Breast epithelium (tissue), 4 donors: ENCODE measurements around the gene IQCH. TPM values are rescaled to one million over a fixed set of nuclear protein-coding genes. Genes with fewer than 3 reads are reported as not detected.

Experiments
- DNase-seq, 2 donors: peaks; one replicate each; pipeline ENCODE4 v3.0.0-alpha.2; 2019; ENCODE audit warnings: low spot score in 2 of 2
- H3K27ac ChIP-seq, 2 donors: fragments of 200-600 bp; sonication (generic) in 1 of 2; one replicate each; pipeline ENCODE4 v1.5.1; 2016 to 2019; ENCODE audit warnings: mild to moderate bottlenecking in 1 of 2
- H3K27me3 ChIP-seq, 2 donors: fragments of 200-600 bp; sonication (generic) in 1 of 2; one replicate each; pipeline versions ENCODE4 v1.5.1 to v1.6.0; 2017 to 2019; ENCODE audit warnings: control low read depth in 1 of 2, mild to moderate bottlenecking in 1 of 2
- H3K36me3 ChIP-seq: fragments of 200-600 bp; one replicate; pipeline ENCODE4 v1.5.1; 2019
- H3K4me1 ChIP-seq, 2 donors: fragments of 200-600 bp; sonication (generic); one replicate each; pipeline ENCODE4 v1.5.1; 2016 to 2019; ENCODE audit warnings: control low read depth in 1 of 2
- H3K4me3 ChIP-seq, 3 donors: fragments of 200-600 bp; sonication (generic); 1 replicate in 2 of 3; 2 replicates in 1 of 3; pipeline ENCODE4 v1.5.1; 2016 to 2019; ENCODE audit warnings: mild to moderate bottlenecking in 3 of 3, moderate library complexity in 2 of 3
- H3K9me3 ChIP-seq, 2 donors: fragments of 200-600 bp; sonication (generic) in 1 of 2; one replicate each; pipeline ENCODE4 v1.5.1; 2016 to 2019; ENCODE audit warnings: control low read depth in 1 of 2
- POLR2A ChIP-seq: fragments of 450-650 bp; IDR thresholded peaks from one replicate; pipeline ENCODE4 v1.6.1; 2016; ENCODE audit warnings: antibody characterized with exemption, mild to moderate bottlenecking, moderate library complexity
- POLR2AphosphoS5 ChIP-seq, 3 donors: sonication (generic); formaldehyde crosslinking; IDR thresholded peaks; one replicate each; pipeline ENCODE4 v1.6.1; 2017; ENCODE audit warnings: antibody characterized with exemption in 3 of 3
- intact Hi-C: fragments of 100-400 bp; cut with DNase I; formaldehyde crosslinking; loops from one replicate; pipeline ENCODE4 v1.15.1; 2023; ENCODE audit warnings: low total_unique reads
- total RNA-seq, 3 donors: library from RNA; depleted of rRNA; stranded (reverse); fragments of >200 nt; gene quantifications; one replicate each; pipeline ENCODE4 v1.1.0, GENCODE V29; 2016
- TF ChIP-seq, protein P1 (sequence below), 3 donors: fragments of 450-650 bp; IDR thresholded peaks; one replicate each; pipeline ENCODE4 v1.5.1; 2016 to 2017; ENCODE audit warnings: antibody characterized with exemption in 3 of 3, mild to moderate bottlenecking in 3 of 3, moderate library complexity in 3 of 3

Gene IQCH
- total RNA-seq, 3 donors from 2014 or later: 0.64 to 11.9 (median 6.6) TPM

DNA sequence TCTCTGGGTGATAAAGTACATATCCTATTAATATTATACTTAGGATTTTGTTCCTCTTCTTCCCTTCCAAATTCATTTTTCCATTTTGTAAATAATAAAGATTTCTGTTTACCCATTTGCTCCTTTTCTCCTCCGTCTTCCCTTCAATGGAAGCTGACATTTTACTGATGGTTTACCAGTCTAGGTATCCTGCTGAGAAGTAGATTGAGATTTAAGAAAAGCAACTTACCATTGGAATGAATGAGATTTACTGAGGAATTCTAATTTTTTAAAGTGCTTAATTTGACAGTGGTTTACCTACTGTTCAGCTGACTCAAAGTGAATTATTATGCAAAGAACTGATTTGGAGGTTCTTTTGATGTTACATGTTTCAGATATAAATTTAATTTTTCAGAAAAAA lies 268.7 kb downstream of the IQCH start:
- peaks cover 0 to 10% of the 10 kb centered on the region in 2 donors for H3K4me1 ChIP-seq
- no peaks in the 10 kb centered on the region for H3K9me3 ChIP-seq
- no peaks in the 10 kb centered on the region for H3K27me3 ChIP-seq
- no peaks in the 10 kb centered on the region for H3K36me3 ChIP-seq
- TF ChIP-seq, protein P1, sequence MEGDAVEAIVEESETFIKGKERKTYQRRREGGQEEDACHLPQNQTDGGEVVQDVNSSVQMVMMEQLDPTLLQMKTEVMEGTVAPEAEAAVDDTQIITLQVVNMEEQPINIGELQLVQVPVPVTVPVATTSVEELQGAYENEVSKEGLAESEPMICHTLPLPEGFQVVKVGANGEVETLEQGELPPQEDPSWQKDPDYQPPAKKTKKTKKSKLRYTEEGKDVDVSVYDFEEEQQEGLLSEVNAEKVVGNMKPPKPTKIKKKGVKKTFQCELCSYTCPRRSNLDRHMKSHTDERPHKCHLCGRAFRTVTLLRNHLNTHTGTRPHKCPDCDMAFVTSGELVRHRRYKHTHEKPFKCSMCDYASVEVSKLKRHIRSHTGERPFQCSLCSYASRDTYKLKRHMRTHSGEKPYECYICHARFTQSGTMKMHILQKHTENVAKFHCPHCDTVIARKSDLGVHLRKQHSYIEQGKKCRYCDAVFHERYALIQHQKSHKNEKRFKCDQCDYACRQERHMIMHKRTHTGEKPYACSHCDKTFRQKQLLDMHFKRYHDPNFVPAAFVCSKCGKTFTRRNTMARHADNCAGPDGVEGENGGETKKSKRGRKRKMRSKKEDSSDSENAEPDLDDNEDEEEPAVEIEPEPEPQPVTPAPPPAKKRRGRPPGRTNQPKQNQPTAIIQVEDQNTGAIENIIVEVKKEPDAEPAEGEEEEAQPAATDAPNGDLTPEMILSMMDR (IDR thresholded peaks at IDR 0.05): no peak
- TF ChIP-seq POLR2AphosphoS5 (IDR thresholded peaks at IDR 0.05) (no peak), POLR2A (no peak)
- intact Hi-C loops: loop anchor here (10.0 kb wide), 1 partner anchor 311 kb away; no protein-coding TSS in a partner anchor
- H3K4me3 ChIP-seq: peak overlapping the region; percentile 77 to 97 (median 86)
- peak overlapping the region in 1 of 2 donors; percentile 95 for H3K27ac ChIP-seq
- DNase-seq: no peak

DNA sequence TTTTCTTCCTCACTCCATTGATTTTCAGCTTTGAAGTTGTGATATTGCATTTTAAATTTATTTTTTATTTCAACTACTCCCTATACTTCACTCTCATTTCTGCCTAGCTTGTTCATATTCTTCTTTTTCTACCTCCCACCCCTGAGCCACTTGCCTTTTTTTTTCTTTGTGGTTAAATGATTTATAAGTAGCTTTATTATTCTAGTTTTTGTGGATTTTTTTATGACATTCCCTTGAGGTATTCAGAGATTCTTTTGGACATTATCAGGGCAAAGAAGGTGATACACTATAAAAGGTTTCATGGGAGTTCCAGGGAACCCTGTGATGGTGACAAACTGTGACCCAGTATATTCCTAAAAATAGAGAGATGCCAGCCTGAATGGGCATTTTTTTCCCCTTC lies 269.6 kb downstream of the IQCH start:
- intact Hi-C loops: loop anchor here (10.0 kb wide), 1 partner anchor 311 kb away; no protein-coding TSS in a partner anchor

DNA sequence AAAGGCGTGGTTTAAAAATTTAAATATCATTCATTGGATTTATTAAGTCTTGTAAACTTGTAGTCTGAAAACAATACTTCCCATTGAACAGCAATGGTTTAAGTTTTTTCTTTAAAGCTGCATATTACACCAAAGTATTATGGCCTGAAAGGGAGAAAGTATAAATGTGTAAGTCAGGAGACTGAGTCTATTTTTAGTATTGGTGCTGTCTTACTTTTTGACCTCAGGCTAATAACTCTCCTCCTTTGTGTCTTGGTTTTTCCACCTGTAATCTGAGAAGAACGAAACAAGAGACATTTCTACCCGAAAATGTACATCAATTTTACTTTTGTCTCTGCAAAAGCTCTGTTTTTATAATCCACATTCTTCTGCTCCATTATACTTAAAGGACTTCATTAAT lies 273.9 kb downstream of the IQCH start:
- Histone ChIP-seq H3K36me3 (no peaks in the 10 kb centered on the region), H3K27ac (no peak overlapping the region), H3K27me3 (no peaks in the 10 kb centered on the region), H3K9me3 (no peaks in the 10 kb centered on the region), H3K4me1 (no peaks in the 10 kb centered on the region), H3K4me3 (no peak overlapping the region)
- intact Hi-C loops: loop anchor here (10.0 kb wide), 1 partner anchor 306 kb away; no protein-coding TSS in a partner anchor
- DNase-seq: no peak
- no peak for TF ChIP-seq POLR2AphosphoS5 (IDR thresholded peaks at IDR 0.05)
- TF ChIP-seq, protein P1 (IDR thresholded peaks at IDR 0.05): no peak
- TF ChIP-seq POLR2A: no peak

More for the DNA sequence above, 269.6 kb downstream of the IQCH start:
- Histone ChIP-seq H3K9me3 (no peaks in the 10 kb centered on the region), H3K27ac (no peak overlapping the region), H3K36me3 (no peaks in the 10 kb centered on the region), H3K4me1 (peaks cover 0 to 10% of the 10 kb centered on the region in 2 donors), H3K4me3 (no peak overlapping the region), H3K27me3 (no peaks in the 10 kb centered on the region)
- TF ChIP-seq POLR2A (no peak), POLR2AphosphoS5 (IDR thresholded peaks at IDR 0.05) (no peak)
- TF ChIP-seq, protein P1 (IDR thresholded peaks at IDR 0.05): no peak
- no peak for DNase-seq

DNA sequence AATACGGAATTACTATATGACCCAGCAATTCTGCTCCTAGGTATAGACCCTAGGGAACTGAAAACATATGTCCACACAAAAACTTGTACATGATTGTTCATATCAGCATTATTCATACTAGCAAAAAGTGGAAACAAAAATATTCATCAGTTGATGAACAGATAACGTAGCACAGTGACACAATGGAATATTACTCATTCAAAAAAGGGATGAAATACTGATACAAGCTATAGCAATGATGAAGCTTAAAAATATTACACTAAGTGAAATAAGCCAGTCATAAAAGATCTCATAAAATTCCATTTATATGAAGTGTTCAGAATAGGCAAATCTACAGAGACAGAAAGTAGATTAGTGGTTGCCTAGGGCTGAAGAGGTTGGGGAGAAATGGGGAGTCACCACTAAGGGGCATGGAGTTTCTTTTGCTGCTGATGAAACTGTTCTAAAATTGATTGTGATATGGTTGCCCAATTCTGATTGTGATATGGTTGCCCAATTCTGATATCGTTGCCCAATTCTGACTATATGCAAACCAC lies 276.9 kb downstream of the IQCH start:
- intact Hi-C loops: no loop called here
- H3K4me3 ChIP-seq: no peak overlapping the region
- no peaks in the 10 kb centered on the region for H3K4me1 ChIP-seq
- no peaks in the 10 kb centered on the region for H3K36me3 ChIP-seq
- no peak for DNase-seq
- H3K27ac ChIP-seq: no peak overlapping the region
- H3K9me3 ChIP-seq: no peaks in the 10 kb centered on the region
- TF ChIP-seq POLR2AphosphoS5 (IDR thresholded peaks at IDR 0.05) (no peak), POLR2A (no peak)
- TF ChIP-seq, protein P1 (IDR thresholded peaks at IDR 0.05): no peak
- H3K27me3 ChIP-seq: no peaks in the 10 kb centered on the region

DNA sequence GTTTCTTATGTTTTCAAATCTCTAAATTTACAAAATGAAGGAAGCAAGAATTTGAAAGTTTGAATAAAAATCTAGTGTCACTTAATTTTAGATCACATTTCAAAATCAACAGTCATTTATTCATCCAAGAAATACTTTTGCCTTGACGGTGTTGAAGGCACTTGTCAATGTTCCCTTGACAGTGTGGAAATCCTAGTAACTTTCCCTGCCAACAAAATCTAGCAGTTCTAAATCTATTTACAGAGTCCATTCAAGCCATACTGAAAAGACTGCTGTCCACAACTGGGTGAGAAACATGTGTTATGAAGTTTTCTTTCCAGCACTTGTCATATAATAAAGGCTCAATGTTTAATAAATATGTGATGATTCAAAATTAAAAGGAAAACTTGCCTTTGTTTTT lies 279.3 kb downstream of the IQCH start:
- intact Hi-C loops: no loop called here
- H3K4me1 ChIP-seq: no peaks in the 10 kb centered on the region
- no peaks in the 10 kb centered on the region for H3K9me3 ChIP-seq
- no peak overlapping the region for H3K4me3 ChIP-seq
- no peaks in the 10 kb centered on the region for H3K36me3 ChIP-seq
- DNase-seq: no peak
- TF ChIP-seq, protein P1 (IDR thresholded peaks at IDR 0.05): no peak
- no peak for TF ChIP-seq POLR2AphosphoS5 (IDR thresholded peaks at IDR 0.05)
- no peak for TF ChIP-seq POLR2A
- no peaks in the 10 kb centered on the region for H3K27me3 ChIP-seq
- H3K27ac ChIP-seq: no peak overlapping the region
